DMS114 treated with DMSO at 0.1 percent for 48 hours (cell line): Measurements from ENCODE around the gene FNDC5.
A peak's percentile ranks its signal among the peaks of the same experiment; 100 is the strongest.

Experiments used
- DNase-seq: peaks from one replicate; lab custom pipeline; 2025; ENCODE audit not compliant: unreplicated experiment; lab: John Stamatoyannopoulos, UW

Gene FNDC5

GRCh38 chr1:32817159-32817814 is 53.4 kb downstream of the FNDC5 start, which contains the start of the genes S100PBP and YARS1:
Gene S100PBP, plus strand, starts transcription at chr1:32817653. Its CDS starts 8,447 bp downstream, at chr1:32826100.
Gene YARS1, minus strand, starts transcription at chr1:32817358. Its CDS starts 114 bp downstream, at chr1:32817244.
- DNase-seq, result peak; percentile 97

GRCh38 chr1:32816676-32817158 is 54.0 kb downstream of the FNDC5 start:
- no peak for DNase-seq

GRCh38 chr1:32813941-32814739 is 56.6 kb downstream of the FNDC5 start:
- no peak for DNase-seq
